ENCODE measurements around the gene PDPK1.

DNA sequence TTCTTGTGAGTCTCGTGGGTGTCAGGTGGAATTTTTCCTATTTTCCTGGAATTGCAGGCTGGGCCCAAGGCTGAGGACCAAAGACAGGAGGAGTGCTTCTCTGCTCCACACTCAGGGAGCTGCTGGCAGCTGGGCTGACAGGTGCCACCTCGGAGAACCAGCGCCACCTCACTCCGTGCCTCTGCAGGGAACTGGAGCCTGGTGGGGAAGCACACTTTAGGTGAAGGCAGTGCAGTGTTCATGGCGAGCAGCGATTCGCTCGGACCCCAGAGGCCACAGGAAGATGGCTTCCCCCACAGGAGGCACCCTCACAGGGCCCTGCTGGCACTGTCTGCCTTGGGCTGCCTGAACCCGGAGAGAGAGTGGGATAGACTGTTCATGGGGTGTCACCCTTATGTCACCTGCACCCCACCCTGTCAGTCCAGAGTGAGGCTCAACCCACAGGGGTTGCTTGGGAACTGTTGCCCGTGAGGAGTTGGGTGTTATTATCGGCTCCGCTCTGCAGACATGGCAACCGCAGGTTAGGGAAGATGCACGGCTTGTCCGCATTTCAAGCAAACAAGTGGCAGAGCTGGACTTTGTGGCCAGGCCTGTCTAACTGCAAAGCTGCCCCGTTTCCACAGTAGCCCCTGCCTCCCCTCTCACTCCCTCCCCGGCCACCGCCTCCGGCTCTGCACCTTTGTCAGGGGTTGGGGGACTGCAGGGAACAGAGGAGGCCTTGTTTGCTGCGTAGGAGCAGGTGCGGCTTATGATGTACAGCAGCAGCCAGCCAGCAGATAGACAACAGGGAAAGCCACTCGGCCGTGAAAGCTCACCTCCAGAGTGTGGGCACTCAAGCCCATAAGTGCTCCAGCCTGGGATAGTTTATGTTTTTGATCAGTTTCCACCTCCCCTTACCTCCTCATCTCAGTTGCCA, 47.4 kb upstream of the PDPK1 start:
- TF ChIP-seq CTCF (IDR thresholded peaks at IDR 0.05) (no peak), POLR2A (IDR thresholded peaks at IDR 0.05) (no peak)

Measured in lower leg skin (tissue), 3 donors.